DMS114 treated with DMSO at 0.1 percent for 48 hours (cell line): ENCODE data around the gene ACTR2.
A peak's percentile ranks its signal among the peaks of the same experiment; 100 is the strongest.
"Not testable (repeated sequence)": the region's sequence is repeated elsewhere in the genome, so short reads cannot be mapped to it uniquely, and the experiment has no call there.

Experiments
- DNase-seq: peaks from one replicate; lab custom pipeline; 2025; ENCODE audit not compliant: unreplicated experiment; lab: John Stamatoyannopoulos, UW

The ACTR2 gene

DNA sequence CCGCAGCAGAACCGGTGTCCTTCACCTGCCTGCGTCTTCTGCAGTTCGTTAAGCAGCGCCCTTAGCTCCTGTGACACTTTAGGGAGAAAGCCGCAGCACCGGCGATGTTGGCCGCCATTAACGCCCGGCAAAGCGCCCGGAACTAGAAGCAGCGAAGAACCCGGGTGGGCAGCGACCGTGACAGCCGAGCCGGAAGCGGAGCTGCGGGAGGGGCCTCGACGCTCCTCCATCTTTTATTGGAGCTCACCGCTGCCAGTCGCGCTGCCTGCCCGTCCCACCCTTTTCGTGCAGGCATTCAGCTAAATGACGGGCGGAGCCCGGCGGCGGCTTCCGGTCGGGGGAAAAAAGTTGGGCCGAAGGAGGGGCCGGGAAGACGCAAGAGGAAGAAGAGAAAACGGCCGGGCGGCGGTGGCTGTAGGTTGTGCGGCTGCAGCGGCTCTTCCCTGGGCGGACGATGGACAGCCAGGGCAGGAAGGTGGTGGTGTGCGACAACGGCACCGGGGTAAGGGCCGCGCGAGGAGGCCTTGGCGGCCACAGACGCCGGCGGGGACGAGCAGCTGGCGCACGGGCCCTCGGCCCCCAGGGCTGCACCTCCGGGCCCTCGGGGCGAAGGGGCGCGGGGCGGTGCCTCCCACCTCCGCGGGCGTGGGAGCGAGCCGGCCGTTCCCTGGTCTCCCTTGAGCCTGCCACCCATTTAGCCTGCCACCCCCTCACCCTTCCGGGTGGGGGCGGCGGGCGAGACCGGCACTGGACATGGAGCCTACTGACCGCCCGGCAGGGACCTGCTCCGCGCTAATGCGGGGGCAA is at the start of gene ACTR2:
Gene ACTR2 (plus strand): TSS at position 376 of the 807 bp plus-strand sequence. CDS start 79 bp downstream, at position 455.
- peak; percentile 93 for DNase-seq

DNA sequence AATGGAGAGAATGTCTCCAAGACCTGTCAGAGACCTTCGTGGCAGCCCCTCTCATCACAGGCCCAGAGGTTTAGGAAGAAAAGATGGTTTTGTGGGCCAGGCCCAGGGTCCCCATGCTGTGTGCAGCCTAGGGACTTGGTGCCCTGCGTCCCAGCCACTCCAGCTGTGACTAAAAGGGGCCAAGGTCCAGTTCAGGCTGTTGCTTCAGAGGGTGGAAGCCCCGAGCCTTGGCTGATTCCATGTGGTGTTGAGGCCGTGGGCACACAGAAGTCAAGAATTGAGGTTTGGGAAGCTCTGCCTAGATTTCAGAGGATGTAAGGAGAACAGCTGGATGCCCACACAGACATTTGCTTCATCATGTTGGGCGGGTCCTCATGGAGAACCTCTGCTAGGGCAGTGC is 45.1 kb upstream of the ACTR2 start:
- no peak for DNase-seq

DNA sequence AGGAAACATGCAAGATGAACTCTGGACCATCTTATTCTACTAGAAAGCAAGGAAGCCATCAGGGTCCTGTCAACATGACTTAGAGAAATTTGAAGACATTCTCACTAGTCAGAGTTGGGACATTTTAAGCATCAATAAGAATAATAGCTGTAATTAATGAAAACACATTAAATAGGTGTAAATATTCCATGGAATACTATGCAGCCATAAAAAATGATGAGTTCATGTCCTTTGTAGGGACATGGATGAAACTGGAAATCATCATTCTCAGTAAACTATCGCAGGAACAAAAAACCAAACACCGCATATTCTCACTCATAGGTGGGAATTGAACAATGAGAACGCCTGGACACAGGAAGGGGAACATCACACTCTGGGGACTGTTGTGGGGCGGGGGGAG is 44.2 kb upstream of the ACTR2 start:
- DNase-seq: not testable (repeated sequence)

DNA sequence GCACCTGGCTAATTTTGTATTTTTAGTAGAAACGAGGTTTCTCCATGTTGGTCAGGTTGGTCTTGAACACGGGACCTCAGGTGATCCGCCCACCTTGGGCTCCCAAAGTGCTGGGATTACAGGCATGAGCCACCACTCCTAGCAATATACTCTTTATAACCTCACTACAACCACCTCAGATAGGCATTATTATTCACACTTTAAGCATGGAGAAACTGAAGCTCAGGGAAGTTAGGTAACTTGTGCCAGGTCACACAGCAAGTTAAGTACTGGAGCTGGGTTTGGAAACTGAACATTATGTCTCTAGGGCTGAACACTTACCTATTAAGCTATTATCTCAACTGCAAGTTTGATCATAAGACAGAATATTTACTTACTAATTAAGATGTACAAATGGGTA is 42.6 kb upstream of the ACTR2 start:
- DNase-seq: no peak

DNA sequence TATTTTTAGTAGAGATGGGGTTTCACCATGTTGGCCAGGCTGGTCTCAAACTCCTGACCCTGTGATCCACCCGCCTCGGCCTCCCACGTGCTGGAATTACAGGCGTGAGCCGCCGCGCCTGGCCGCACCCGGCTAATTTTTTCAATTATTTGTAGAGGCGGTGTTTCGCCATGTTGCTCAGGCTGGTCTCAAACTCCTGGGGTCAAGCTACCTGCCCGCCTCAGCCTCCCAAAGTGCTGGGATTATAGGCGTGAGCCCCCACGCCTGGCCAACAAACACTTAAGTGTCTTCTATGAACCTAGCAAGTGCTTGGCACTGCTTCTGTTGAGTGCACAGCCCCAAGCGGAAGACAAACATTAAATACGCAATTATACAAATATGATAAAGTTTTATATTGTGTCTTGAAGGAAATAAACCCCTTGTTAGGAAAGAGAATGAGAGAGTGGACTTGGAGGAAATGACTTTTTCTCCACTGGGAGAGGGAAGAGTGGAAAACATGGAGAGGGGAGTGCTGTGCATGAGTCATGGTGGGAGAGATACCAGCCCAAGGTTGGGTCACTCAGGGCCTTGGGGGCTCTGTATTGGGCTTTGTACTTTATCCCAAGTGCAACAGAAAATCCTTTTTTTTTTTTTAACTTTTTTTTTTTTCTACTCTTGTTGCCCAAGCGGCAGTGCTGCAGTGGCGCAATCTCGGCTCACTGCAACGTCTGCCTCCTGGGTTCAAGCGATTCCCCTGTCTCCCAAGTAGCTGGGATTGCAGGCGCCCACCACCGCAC is 41.4 kb upstream of the ACTR2 start:
- no peak for DNase-seq

- peak; percentile 38 for DNase-seq
Observed at GRCh38 chr2:65186872-65187851, 40.5 kb upstream of the ACTR2 start.

- DNase-seq: no peak
Observed at GRCh38 chr2:65193446-65193845, 34.2 kb upstream of the ACTR2 start.

DNA sequence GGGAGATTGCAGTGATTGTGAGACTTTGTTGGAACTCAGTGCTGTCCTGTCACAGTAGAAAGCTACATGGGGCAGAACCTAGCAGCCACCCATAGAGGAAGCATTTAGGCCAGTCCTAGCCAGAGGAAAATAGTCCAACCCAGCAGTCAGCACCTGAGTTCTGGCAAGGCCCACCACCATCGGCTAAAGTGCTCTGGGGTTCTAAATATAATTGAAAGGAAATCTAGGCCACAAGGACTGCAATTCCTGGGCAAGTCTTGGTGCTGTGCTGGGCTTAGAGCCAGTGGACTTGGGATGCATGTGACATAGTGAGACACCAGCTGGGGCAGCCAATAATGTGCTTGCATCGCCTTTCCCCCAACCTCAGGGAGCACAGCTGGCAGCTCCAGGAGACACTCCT is 28.9 kb upstream of the ACTR2 start:
- DNase-seq: no peak

GRCh38 chr2:65199166-65199565 is 28.5 kb upstream of the ACTR2 start:
- DNase-seq: no peak

GRCh38 chr2:65199891-65200290 is 27.7 kb upstream of the ACTR2 start:
- no peak for DNase-seq

DNA sequence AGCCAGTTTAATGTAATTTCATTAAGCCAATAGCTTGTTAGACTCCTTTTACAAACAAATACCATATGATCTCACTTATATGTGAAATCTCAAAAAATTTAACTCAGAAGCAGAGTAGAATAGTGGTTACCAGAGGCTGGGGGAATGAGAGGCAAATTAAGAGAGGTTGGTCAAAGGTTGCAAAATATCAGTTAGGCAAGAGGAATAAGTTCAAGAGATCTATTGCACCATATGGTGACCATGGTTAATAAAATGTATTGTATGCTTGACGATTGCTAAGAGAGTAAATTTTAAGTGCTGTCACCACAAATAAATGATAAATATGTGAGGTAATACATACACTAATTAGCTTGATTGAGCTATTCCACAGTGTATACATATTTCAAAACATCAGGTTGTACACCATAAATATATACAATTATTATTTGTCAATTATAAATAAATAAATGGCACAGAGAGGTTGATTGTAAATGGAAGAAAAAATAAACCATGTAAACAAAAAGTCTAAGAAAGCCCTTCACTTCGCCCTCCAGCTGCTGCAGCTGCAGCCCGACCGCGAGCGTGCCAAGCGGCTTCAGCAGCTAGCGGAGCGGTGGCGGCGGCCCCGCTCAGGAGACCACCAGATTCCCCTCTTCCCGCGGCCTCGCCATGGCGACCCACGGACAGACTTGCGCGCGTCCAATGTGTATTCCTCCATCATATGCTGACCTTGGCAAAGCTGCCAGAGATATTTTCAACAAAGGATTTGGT is 23.0 kb upstream of the ACTR2 start:
- DNase-seq: no peak

DNA sequence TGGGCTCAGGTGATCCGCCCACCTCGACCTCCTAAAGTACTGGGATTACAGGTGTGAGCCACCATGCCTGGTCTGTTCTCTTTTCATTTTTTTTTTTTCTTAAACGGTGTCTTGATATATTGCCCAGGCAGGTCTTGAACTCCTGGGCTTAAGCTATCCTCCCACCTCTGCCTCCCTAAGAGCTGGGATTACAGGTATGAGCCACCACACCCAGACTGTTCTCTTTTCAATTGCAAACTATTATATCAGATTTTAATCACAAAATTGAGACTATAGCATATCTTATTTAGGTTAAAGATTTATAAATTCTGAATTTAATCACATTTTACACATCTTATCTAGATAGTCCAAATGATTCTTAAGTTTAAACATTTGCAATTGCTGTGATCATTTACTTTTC is 15.5 kb upstream of the ACTR2 start:
- DNase-seq: no peak

GRCh38 chr2:65212619-65213018 is 15.0 kb upstream of the ACTR2 start:
- no peak for DNase-seq

DNA sequence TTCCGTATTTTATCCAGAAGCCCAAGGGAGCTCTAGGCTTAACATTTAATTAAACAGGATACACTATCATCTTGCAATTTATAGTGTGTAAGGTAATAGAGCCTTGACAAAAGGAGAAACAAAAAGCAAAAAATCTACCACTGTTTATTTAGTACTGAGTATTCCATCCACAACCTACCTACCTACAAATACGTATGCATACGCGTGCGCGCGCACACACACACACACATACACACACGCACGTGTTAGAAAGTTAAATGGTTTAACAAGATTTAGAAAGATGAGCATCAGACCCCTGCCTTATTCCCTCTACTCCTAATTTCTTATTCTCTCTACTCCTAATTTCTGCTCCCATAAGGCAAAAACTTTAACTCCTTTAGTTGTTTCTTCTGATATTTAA is 14.6 kb upstream of the ACTR2 start:
- DNase-seq: no peak

DNA sequence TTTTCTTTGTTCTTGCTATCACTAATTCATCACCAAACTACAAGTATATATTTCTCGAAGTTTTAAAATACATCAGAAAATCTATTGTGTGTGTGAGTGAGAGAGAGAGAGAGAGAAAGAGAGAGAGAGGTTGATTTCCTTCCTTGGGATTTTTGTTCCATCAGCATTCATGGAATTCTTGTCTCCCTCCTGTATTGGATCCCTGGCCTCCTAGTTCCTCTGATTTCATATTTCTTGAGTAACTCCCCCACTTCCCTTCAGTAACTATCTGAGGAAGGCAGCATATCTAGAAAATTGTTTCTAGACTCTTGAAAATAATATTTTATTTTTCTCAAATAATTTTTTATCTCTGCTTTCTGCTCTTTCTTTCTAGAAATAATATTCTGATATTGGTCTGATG is 13.3 kb upstream of the ACTR2 start:
- no peak for DNase-seq

DNA sequence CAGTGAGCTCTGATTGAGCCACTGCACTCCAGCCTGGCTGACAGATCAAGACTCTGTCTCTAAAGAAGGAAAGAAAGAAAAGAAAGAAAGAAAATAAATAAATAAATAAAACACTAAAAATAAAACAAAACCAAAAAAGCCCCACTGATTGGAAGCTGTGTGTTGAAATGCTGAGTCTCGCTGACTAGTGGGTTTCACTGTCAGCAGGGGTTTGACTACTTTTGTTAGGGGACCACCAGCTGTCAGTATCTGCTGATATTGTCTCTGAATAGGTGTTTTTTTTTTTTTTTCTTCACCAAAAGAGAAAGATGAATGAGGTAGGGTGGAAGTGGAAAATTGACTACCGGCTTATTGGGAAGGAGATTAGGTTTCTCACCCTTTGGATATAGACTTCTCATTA is 12.8 kb upstream of the ACTR2 start:
- no peak for DNase-seq

- no peak for DNase-seq
Observed at GRCh38 chr2:65215946-65216345, 11.7 kb upstream of the ACTR2 start.

GRCh38 chr2:65220432-65221131 is 7.0 kb upstream of the ACTR2 start:
- no peak for DNase-seq

DNA sequence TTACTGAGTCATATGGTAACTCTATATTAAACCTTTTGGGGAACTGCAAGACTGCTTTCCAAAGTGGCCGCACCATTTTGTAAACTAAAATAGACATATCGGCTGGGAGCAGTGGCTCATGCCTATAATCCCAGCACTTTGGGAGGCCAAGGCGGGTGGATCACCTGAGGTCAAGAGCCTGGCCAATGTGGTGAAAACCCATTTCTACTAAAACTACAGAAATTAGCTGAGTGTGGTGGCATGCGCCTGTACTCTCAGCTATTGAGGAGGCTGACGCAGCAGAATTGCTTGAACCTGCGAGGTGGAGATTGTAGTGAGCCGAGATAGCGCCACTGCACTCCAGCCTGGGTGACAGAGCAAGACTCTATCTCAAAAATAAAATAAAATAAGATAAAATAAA is 6.4 kb upstream of the ACTR2 start:
- DNase-seq: not testable (repeated sequence)

GRCh38 chr2:65227020-65227455 is 593 bp upstream of the ACTR2 start:
- DNase-seq: no peak
